GM18519 (cell line): ENCODE measurements around the gene ACTG1.

Experiments used
- ATAC-seq: cut with Tn5 transposase; IDR thresholded peaks from one replicate; pipeline ENCODE4 v1.9.1; 2021; ENCODE audit warnings: mild to moderate bottlenecking, moderate library complexity; ENCODE audit not compliant: unreplicated experiment, low FRiP score

Gene ACTG1

GRCh38 chr17:81545160-81545949 is 32.8 kb upstream of the ACTG1 start:
- no peak for ATAC-seq

GRCh38 chr17:81544281-81544974 is 31.8 kb upstream of the ACTG1 start:
- no peak for ATAC-seq

- ATAC-seq: no peak
Measured at GRCh38 chr17:81543756-81544155, 31.2 kb upstream of the ACTG1 start.

GRCh38 chr17:81543339-81543675 is 30.7 kb upstream of the ACTG1 start:
- no peak for ATAC-seq

GRCh38 chr17:81542431-81543338 is 30.1 kb upstream of the ACTG1 start:
- no peak for ATAC-seq

GRCh38 chr17:81541123-81541522 is 28.5 kb upstream of the ACTG1 start:
- ATAC-seq: no peak

GRCh38 chr17:81540676-81541027 is 28.1 kb upstream of the ACTG1 start:
- no peak for ATAC-seq

GRCh38 chr17:81539961-81540675 is 27.5 kb upstream of the ACTG1 start:
- ATAC-seq: no peak

- no peak for ATAC-seq
Measured at GRCh38 chr17:81539571-81539900, 26.9 kb upstream of the ACTG1 start.

- ATAC-seq: no peak
Measured at GRCh38 chr17:81538651-81539570, 26.3 kb upstream of the ACTG1 start.

- ATAC-seq: no peak
Measured at GRCh38 chr17:81537856-81538555, 25.4 kb upstream of the ACTG1 start.

- no peak for ATAC-seq
Measured at GRCh38 chr17:81537343-81537855, 24.8 kb upstream of the ACTG1 start.

- ATAC-seq: no peak
Measured at GRCh38 chr17:81536299-81537290, 24.0 kb upstream of the ACTG1 start.

GRCh38 chr17:81535480-81536298 is 23.1 kb upstream of the ACTG1 start:
- no peak for ATAC-seq

- ATAC-seq: no peak
Measured at GRCh38 chr17:81535007-81535328, 22.4 kb upstream of the ACTG1 start.

- no peak for ATAC-seq
Measured at GRCh38 chr17:81534157-81535006, 21.8 kb upstream of the ACTG1 start.
